HG03103 (cell line): Measurements from ENCODE around the gene SASH1.

Source experiments
- ATAC-seq: cut with Tn5 transposase; IDR thresholded peaks from one replicate; pipeline ENCODE4 v1.9.1; 2021; ENCODE audit warnings: low read depth; ENCODE audit not compliant: unreplicated experiment

Gene SASH1

GRCh38 chr6:148398244-148398643, 55.6 kb downstream of the SASH1 start:
- no peak for ATAC-seq

GRCh38 chr6:148398678-148399077, 56.0 kb downstream of the SASH1 start:
- no peak for ATAC-seq

GRCh38 chr6:148401571-148401970, 58.9 kb downstream of the SASH1 start:
- no peak for ATAC-seq

GRCh38 chr6:148404456-148405054, 61.9 kb downstream of the SASH1 start:
- no peak for ATAC-seq

GRCh38 chr6:148405894-148406293, 63.3 kb downstream of the SASH1 start:
- ATAC-seq, result no peak

- ATAC-seq, result no peak
These were observed 64.1 kb downstream of the SASH1 start for GRCh38 chr6:148406579-148407371.

- no peak for ATAC-seq
These were observed 64.7 kb downstream of the SASH1 start for GRCh38 chr6:148407372-148407771.

- ATAC-seq, result no peak
These were observed 70.9 kb downstream of the SASH1 start for GRCh38 chr6:148413321-148414091.

GRCh38 chr6:148414092-148414489, 71.5 kb downstream of the SASH1 start:
- no peak for ATAC-seq

- ATAC-seq, result no peak
These were observed 72.2 kb downstream of the SASH1 start for GRCh38 chr6:148414836-148415235.

- no peak for ATAC-seq
These were observed 73.0 kb downstream of the SASH1 start for GRCh38 chr6:148415511-148416260.

GRCh38 chr6:148416330-148416965, 73.8 kb downstream of the SASH1 start:
- ATAC-seq, result no peak

- no peak for ATAC-seq
These were observed 74.4 kb downstream of the SASH1 start for GRCh38 chr6:148417045-148417444.

- ATAC-seq, result no peak
These were observed 76.8 kb downstream of the SASH1 start for GRCh38 chr6:148419430-148419829.

GRCh38 chr6:148422085-148422484, 79.4 kb downstream of the SASH1 start:
- ATAC-seq, result no peak

GRCh38 chr6:148423133-148423532, 80.5 kb downstream of the SASH1 start:
- ATAC-seq, result no peak

- ATAC-seq, result no peak
These were observed 81.1 kb downstream of the SASH1 start for GRCh38 chr6:148423601-148424270.

GRCh38 chr6:148425443-148425842, 82.8 kb downstream of the SASH1 start:
- no peak for ATAC-seq

GRCh38 chr6:148426317-148426977, 83.8 kb downstream of the SASH1 start:
- no peak for ATAC-seq
